NB4 (cell line): ENCODE measurements around the gene PLA2G6.

Source experiments
- DNase-seq: peaks from one replicate; pipeline ENCODE4 v3.0.0; 2010; ENCODE audit warnings: low read depth
- H3K4me3 ChIP-seq: one replicate; pipeline ENCODE4 v1.5.1; 2011; ENCODE audit warnings: mild to moderate bottlenecking, low read depth, low read length, moderate library complexity
- MYC ChIP-seq: IDR thresholded peaks from 2 replicates; pipeline ENCODE4 v1.6.1; 2011; ENCODE audit warnings: low read depth, low read length
- POLR2A ChIP-seq: IDR thresholded peaks from 2 replicates; pipeline ENCODE4 v1.6.1; 2011; ENCODE audit warnings: mild to moderate bottlenecking; ENCODE audit not compliant: insufficient read length; ENCODE audit errors: extremely low read depth
- TF ChIP-seq, protein P1 (sequence below): IDR thresholded peaks from one replicate; pipeline ENCODE4 v1.5.1; 2012; ENCODE audit warnings: low read depth, low read length
- TF ChIP-seq, protein P2 (sequence below): IDR thresholded peaks from 2 replicates; pipeline ENCODE4 v1.6.1; 2011; ENCODE audit warnings: low read depth, low read length

The PLA2G6 gene

DNA sequence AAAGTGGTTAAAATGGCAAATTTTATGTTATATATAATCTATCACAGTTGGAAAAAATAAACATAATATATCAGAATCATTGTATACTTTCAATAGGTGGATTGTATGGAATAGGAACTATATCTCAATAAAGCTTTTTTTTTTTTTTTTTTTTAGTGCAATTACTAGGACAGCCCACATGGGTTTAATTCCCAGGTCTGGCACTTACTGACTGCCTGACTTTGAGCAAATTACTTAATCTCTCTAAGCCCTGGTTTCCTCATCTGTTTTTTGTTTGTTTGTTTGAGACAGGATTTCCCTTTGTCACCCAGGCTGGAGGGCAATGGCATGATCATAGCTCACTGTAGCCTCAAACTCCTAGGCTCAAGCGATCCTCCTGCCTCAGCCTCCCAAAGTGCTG lies 45.0 kb downstream of the PLA2G6 start:
- no peak for DNase-seq
- TF ChIP-seq, protein P1, sequence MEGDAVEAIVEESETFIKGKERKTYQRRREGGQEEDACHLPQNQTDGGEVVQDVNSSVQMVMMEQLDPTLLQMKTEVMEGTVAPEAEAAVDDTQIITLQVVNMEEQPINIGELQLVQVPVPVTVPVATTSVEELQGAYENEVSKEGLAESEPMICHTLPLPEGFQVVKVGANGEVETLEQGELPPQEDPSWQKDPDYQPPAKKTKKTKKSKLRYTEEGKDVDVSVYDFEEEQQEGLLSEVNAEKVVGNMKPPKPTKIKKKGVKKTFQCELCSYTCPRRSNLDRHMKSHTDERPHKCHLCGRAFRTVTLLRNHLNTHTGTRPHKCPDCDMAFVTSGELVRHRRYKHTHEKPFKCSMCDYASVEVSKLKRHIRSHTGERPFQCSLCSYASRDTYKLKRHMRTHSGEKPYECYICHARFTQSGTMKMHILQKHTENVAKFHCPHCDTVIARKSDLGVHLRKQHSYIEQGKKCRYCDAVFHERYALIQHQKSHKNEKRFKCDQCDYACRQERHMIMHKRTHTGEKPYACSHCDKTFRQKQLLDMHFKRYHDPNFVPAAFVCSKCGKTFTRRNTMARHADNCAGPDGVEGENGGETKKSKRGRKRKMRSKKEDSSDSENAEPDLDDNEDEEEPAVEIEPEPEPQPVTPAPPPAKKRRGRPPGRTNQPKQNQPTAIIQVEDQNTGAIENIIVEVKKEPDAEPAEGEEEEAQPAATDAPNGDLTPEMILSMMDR = no peak
- TF ChIP-seq POLR2A (no peak), MYC (no peak)
- TF ChIP-seq, protein P2, sequence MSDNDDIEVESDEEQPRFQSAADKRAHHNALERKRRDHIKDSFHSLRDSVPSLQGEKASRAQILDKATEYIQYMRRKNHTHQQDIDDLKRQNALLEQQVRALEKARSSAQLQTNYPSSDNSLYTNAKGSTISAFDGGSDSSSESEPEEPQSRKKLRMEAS = no peak
- no peak overlapping the region for H3K4me3 ChIP-seq

DNA sequence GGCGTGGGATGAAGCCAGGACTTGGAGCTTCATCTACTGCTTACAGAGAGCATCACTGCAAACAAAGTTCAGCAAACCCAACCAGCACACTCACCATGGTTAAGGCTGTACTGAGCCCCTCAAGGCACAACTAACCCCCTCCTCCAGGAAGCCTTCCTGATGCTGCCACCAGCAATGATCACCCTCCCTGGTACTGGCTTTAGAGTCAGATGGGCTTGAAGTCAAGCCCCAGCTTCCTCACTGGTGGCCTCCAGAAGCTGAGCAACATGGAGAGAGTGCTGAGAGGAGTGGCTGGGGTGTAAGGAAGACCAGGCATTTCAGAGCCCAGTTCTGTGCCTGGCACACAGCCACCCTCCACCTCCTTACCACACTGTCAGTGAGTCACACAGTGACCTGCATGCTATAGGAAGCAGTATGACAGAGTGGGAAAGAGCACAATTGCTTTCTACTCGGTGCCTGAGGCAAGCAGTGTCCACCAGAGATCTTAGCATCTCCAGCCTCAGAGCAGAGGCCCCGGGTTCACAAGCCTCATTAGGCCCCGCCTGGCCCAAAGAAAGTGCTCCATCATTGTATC lies 46.4 kb downstream of the PLA2G6 start:
- no peak overlapping the region for H3K4me3 ChIP-seq
- TF ChIP-seq POLR2A (no peak), MYC (no peak)
- TF ChIP-seq, protein P2 = no peak
- TF ChIP-seq, protein P1 = no peak
- DNase-seq = peak; percentile 22

DNA sequence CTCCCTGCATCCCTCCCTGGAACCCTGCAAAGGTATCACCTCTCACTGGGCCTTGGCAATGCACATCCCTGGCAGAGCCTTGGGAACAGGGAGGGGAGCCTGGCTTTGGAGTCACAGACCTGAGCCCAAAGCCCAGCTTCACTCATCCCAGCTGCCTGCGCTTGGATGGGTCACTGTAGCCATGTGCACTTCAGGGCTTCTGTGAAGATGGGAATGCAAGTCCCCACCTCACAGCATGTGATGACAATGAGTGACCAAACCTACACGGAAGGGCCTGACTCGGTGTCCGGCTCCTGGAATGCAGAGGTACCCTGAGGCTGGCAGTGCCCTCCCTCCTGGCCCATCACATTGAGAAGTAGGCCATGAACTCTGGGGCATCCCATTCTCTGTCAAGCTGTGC lies 48.3 kb downstream of the PLA2G6 start:
- DNase-seq = no peak
- no peak overlapping the region for H3K4me3 ChIP-seq
- TF ChIP-seq MYC (no peak), POLR2A (no peak)
- TF ChIP-seq, protein P2 = no peak
- TF ChIP-seq, protein P1 = no peak

DNA sequence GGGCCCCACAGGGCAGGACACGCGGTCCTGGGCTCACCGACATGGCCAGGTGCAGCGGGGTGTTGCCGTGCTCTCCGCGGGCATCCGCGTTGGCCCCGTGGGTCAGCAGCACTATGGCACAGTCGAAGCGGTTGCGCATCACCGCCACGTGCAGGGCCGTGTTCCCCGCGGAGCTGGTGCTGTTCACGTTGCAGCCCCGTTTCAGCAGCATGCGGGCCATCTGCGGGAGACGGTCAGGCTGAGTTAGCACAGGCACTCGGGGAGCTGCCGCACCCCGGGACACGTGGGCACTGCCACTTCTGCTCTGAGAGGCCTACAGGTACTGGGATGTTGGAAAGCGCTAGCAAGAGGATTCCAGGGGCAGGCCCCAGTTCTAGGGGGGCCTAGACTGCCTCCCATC lies 48.8 kb downstream of the PLA2G6 start:
- no peak overlapping the region for H3K4me3 ChIP-seq
- no peak for DNase-seq
- no peak for TF ChIP-seq POLR2A
- TF ChIP-seq MYC = no peak
- TF ChIP-seq, protein P2 = no peak
- TF ChIP-seq, protein P1 = no peak

DNA sequence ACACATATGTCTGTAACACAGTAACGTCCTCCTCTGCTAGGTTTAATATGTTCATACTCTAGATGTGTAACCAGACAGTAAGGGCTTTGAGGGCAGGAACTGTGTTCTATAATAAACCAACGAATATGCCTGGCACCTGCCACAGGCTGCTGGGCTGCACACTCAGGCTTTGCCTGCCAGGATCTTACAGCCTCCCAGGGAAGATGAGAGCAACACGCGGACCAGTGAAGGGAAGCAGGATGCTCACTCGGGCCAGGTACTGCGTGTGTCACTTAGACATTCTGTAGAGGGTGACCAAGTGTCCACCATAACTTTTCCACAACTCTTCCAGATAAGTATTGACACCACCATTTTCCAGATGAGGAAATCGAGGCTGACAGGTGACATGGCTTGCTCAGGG lies 49.5 kb downstream of the PLA2G6 start:
- no peak for DNase-seq
- TF ChIP-seq, protein P1 = no peak
- TF ChIP-seq, protein P2 = no peak
- no peak for TF ChIP-seq POLR2A
- TF ChIP-seq MYC = no peak
- H3K4me3 ChIP-seq = no peak overlapping the region
